Adrenal gland (tissue), 5 donors: Measurements from ENCODE around the gene HOXB7.

Source experiments
- POLR2A ChIP-seq, 2 donors: fragments of 450-650 bp; IDR thresholded peaks; one replicate each; pipeline ENCODE4 v1.6.1; 2017; ENCODE audit warnings: antibody characterized with exemption in 2 of 2, mild to moderate bottlenecking in 2 of 2, moderate library complexity in 1 of 2
- TF ChIP-seq, protein P1 (sequence below), 6 experiments: fragments of 450-650 bp in 4 of 6; fragments of 200-600 bp in 2 of 6; sonication (generic) in 1 of 6; IDR thresholded peaks; 1 replicate in 5 of 6; 2 replicates in 1 of 6; pipeline versions ENCODE4 v1.5.1 to v1.8.0; 2016 to 2021; ENCODE audit warnings: antibody characterized with exemption in 6 of 6, mild to moderate bottlenecking in 2 of 6, moderate library complexity in 1 of 6
- donor health status: DM: no; HTN: no; CAD: no.

DNA sequence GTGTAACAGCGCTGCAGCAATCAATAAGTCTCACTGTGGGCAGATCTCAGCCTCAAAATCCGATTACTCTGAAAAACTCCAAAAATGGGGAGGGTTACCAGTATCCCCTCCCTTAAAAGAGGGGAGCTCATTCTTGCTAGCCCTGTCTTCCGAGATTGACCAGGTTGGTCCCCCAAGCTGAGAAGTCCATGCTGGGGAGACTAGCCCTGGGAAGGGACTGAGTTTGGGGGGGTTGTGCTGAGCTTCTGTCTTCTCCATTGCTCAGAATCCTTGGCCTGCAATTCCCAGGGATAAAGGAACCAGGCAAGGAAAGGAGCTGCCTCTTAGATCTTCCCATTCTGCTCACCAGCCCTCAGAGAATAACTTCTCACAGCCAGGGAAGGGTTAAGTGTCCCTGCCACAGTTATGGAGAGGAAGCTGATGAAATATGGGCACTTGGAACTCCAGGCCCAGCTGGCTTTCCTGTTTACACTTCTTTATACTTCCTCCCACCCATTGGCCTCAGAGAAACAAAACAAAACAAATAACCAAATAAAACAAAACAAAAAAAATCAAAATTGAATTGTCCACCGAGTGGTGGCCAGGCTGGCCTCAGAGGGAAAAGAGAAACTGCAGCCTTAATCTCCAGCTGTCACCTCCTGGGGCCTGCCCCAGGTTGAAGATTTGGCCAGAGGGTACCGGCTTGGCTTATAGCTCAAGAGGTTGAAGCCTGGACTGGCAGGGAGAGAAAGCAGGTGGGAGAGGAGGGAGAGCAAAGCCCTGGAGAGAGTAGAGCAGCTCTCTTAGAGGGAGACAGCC lies 23.3 kb downstream of the HOXB7 start:
- TF ChIP-seq, protein P1, sequence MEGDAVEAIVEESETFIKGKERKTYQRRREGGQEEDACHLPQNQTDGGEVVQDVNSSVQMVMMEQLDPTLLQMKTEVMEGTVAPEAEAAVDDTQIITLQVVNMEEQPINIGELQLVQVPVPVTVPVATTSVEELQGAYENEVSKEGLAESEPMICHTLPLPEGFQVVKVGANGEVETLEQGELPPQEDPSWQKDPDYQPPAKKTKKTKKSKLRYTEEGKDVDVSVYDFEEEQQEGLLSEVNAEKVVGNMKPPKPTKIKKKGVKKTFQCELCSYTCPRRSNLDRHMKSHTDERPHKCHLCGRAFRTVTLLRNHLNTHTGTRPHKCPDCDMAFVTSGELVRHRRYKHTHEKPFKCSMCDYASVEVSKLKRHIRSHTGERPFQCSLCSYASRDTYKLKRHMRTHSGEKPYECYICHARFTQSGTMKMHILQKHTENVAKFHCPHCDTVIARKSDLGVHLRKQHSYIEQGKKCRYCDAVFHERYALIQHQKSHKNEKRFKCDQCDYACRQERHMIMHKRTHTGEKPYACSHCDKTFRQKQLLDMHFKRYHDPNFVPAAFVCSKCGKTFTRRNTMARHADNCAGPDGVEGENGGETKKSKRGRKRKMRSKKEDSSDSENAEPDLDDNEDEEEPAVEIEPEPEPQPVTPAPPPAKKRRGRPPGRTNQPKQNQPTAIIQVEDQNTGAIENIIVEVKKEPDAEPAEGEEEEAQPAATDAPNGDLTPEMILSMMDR (IDR thresholded peaks at IDR 0.05) = no peak
- TF ChIP-seq POLR2A (IDR thresholded peaks at IDR 0.05) = no peak
